ENCODE data around the gene HAPLN2.

DNA sequence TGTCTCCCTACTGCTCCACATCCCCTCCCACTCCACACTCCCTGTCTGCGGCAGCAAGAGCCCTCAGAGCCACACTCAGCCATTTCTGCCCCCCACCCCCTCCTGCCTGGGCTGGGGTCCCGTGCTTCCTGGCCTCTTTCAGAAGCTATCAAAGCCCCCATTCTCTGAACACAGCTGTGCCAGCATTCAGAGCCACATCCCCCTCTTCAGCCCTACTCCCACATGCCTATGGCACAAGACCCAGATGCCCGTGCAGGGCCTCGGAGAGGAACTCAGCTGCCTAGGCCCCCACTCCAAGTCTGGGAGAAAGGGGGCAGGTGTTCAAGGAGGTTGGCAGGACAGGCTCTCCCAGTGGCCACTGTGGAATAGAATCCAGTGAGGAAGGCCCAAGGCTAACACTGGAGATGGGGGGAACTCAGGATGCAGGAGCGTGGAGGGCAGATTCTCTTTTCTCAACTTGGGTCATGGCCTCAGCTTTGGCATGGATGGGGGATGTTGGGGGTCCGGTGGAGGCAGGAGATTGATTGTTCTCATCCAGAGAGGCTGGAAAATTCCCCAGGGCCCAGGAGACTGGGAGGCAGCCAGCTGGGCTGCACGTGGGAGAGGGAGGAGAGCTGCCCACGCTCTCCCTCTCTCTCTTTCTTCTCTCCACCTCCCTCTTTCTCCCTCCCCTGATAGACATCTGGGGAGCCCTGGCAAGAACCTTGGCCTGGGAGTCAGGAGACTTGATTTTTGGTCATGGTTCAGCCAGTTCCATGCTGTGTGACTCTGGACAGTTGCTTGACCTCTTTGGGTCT is 19.2 kb downstream of the HAPLN2 start:
- TF ChIP-seq POLR2AphosphoS5 (IDR thresholded peaks at IDR 0.05), result no peak
- TF ChIP-seq, protein P1, sequence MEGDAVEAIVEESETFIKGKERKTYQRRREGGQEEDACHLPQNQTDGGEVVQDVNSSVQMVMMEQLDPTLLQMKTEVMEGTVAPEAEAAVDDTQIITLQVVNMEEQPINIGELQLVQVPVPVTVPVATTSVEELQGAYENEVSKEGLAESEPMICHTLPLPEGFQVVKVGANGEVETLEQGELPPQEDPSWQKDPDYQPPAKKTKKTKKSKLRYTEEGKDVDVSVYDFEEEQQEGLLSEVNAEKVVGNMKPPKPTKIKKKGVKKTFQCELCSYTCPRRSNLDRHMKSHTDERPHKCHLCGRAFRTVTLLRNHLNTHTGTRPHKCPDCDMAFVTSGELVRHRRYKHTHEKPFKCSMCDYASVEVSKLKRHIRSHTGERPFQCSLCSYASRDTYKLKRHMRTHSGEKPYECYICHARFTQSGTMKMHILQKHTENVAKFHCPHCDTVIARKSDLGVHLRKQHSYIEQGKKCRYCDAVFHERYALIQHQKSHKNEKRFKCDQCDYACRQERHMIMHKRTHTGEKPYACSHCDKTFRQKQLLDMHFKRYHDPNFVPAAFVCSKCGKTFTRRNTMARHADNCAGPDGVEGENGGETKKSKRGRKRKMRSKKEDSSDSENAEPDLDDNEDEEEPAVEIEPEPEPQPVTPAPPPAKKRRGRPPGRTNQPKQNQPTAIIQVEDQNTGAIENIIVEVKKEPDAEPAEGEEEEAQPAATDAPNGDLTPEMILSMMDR (IDR thresholded peaks at IDR 0.05), result no peak

All from prostate gland (tissue), 2 donors.